B cell (primary cell): Measurements from ENCODE around the gene FTSJ3. TPM values are rescaled to one million over a fixed set of nuclear protein-coding genes. Genes with fewer than 3 reads are reported as not detected.

Source experiments
- ATAC-seq: fragments of 200-7000 bp; cut with Tn5 transposase; one replicate; pipeline ENCODE4 v1.10.0; 2021; ENCODE audit warnings: low read depth, mild to moderate bottlenecking, moderate number of reproducible peaks, moderate library complexity
- CTCF ChIA-PET: fragments of 350-600 bp; sonication (Branson Sonifier 250); formaldehyde crosslinking; loops from one replicate; lab custom pipeline; 2021; ENCODE audit warnings: antibody characterized with exemption, inconsistent platforms; lab: Charles Lee
- POLR2A ChIA-PET: fragments of 350-600 bp; sonication (Branson Sonifier 250); formaldehyde crosslinking; loops from one replicate; lab custom pipeline; 2021; ENCODE audit warnings: antibody characterized with exemption; lab: Charles Lee
- DNase-seq: peaks from one replicate; pipeline ENCODE4 v3.0.0; 2013
- H2AFZ ChIP-seq: 2 replicates; pipeline ENCODE4 v1.6.1; 2012; ENCODE audit warnings: mild to moderate bottlenecking, low read depth, low read length; ENCODE audit not compliant: insufficient read depth, poor library complexity, severe bottlenecking
- H3K27ac ChIP-seq, 2 donors: 1 replicate in 1 of 2; 2 replicates in 1 of 2; pipeline ENCODE4 v1.5.1; 2012 to 2013; ENCODE audit warnings: low read length in 2 of 2, mild to moderate bottlenecking in 2 of 2, moderate library complexity in 1 of 2
- H3K27me3 ChIP-seq, 4 experiments: fragments of 200-600 bp in 1 of 4; sonication (generic) in 1 of 4; replicated peaks in 1 of 4; 1 replicate in 2 of 4; 2 replicates in 2 of 4; pipeline versions ENCODE4 v1.6.1 to v1.7.0; 2013 to 2016; ENCODE audit warnings: low read length in 3 of 4, mild to moderate bottlenecking in 2 of 4, mixed read lengths in 1 of 4, moderate library complexity in 1 of 4; ENCODE audit not compliant: insufficient read depth in 4 of 4, control insufficient read depth in 3 of 4; ENCODE audit errors: control extremely low read depth in 1 of 4
- H3K36me3 ChIP-seq, 2 experiments: replicated peaks in 1 of 2; 1 replicate in 1 of 2; 2 replicates in 1 of 2; pipeline versions ENCODE4 v1.6.1 to v1.7.1; 2013; ENCODE audit warnings: low read length in 1 of 2; ENCODE audit not compliant: insufficient read depth in 2 of 2, control insufficient read depth in 1 of 2; ENCODE audit errors: control extremely low read depth in 1 of 2, extremely low read depth in 1 of 2
- H3K4me1 ChIP-seq, 2 donors: fragments of 200-600 bp in 1 of 2; sonication (generic) in 1 of 2; 1 replicate in 1 of 2; 2 replicates in 1 of 2; pipeline versions ENCODE4 v1.5.1 to v1.6.1; 2013 to 2017; ENCODE audit warnings: low read length in 2 of 2; ENCODE audit not compliant: control insufficient read depth in 2 of 2, insufficient read depth in 2 of 2
- H3K4me2 ChIP-seq: replicated peaks from 2 replicates; pipeline ENCODE3; 2012; ENCODE audit warnings: mild to moderate bottlenecking, low read depth, low read length; ENCODE audit not compliant: poor library complexity, severe bottlenecking
- H3K4me3 ChIP-seq, 5 experiments: fragments of 200-600 bp in 1 of 5; sonication (generic) in 1 of 5; 1 replicate in 3 of 5; 2 replicates in 2 of 5; pipeline versions ENCODE4 v1.5.1 to v1.7.0; 2011 to 2016; ENCODE audit warnings: low read length in 4 of 5, mild to moderate bottlenecking in 4 of 5, low read depth in 2 of 5, control low read depth in 1 of 5, moderate library complexity in 1 of 5; ENCODE audit not compliant: insufficient read depth in 1 of 5; ENCODE audit errors: control extremely low read depth in 1 of 5, extremely low read depth in 1 of 5
- H3K79me2 ChIP-seq: fragments of 200-600 bp; sonication (generic); one replicate; pipeline ENCODE4 v1.6.0; 2016; ENCODE audit warnings: low read length; ENCODE audit not compliant: control insufficient read depth, insufficient read depth
- H3K9ac ChIP-seq: fragments of 200-600 bp; sonication (generic); 2 replicates; pipeline ENCODE4 v1.6.1; 2017; ENCODE audit warnings: mild to moderate bottlenecking, low read length, moderate library complexity
- H3K9me3 ChIP-seq, 3 donors: one replicate each; pipeline versions ENCODE4 v1.6.1 to v1.7.1; 2013; ENCODE audit warnings: low read length in 2 of 3; ENCODE audit not compliant: control insufficient read depth in 2 of 3, insufficient read depth in 1 of 3; ENCODE audit errors: control extremely low read depth in 1 of 3
- H4K20me1 ChIP-seq: 2 replicates; pipeline ENCODE4 v1.6.0; 2012; ENCODE audit warnings: mild to moderate bottlenecking, low read length; ENCODE audit not compliant: insufficient read depth, control insufficient read depth, poor library complexity, severe bottlenecking
- H3K27ac Mint-ChIP-seq: one replicate; pipeline ENCODE4 v1.8.0; 2021; ENCODE audit warnings: mixed read lengths
- H3K27me3 Mint-ChIP-seq: one replicate; pipeline ENCODE4 v1.8.0; 2021; ENCODE audit warnings: mixed read lengths
- H3K4me1 Mint-ChIP-seq: one replicate; pipeline ENCODE4 v1.8.0; 2021; ENCODE audit warnings: mixed read lengths
- H3K4me3 Mint-ChIP-seq: one replicate; pipeline ENCODE4 v1.8.0; 2021; ENCODE audit warnings: mixed read lengths
- H3K9me3 Mint-ChIP-seq: one replicate; pipeline ENCODE4 v1.8.0; 2022; ENCODE audit warnings: mixed read lengths; ENCODE audit not compliant: insufficient read depth
- EZH2 ChIP-seq: IDR thresholded peaks from 2 replicates; pipeline ENCODE4 v1.6.1; 2012; ENCODE audit warnings: borderline replicate concordance, low read depth, mild to moderate bottlenecking, moderate library complexity, low read length; ENCODE audit not compliant: insufficient read depth, poor library complexity, severe bottlenecking
- WGBS: methylation state at CpG from one replicate; pipeline ENCODE4 v1.1.5; 2013; ENCODE audit warnings: missing lambda C conversion rate; ENCODE audit not compliant: insufficient coverage; 5-methylcytosine and 5-hydroxymethylcytosine counted together
- intact Hi-C: fragments of 100-400 bp; cut with micrococcal nuclease; formaldehyde crosslinking; loops from one replicate; pipeline ENCODE4 v1.10.0; 2022
- polyA plus RNA-seq: library from polyadenylated mRNA; depleted of rRNA; stranded (reverse); fragments of >200 nt; gene quantifications from 2 replicates; pipeline ENCODE4 v1.2.3, GENCODE V29; 2012
- total RNA-seq, 2 donors: library from RNA; stranded (reverse); fragments of 120-200 nt in 1 of 2; gene quantifications; 1 replicate in 1 of 2; 2 replicates in 1 of 2; pipeline versions ENCODE4 v1.2.3 to v1.2.4, GENCODE V29; 2013 to 2022
- TF ChIP-seq, protein P1 (sequence below): fragments of 200-600 bp; IDR thresholded peaks from one replicate; pipeline ENCODE4 v1.8.0; 2022; ENCODE audit warnings: antibody characterized with exemption, mild to moderate bottlenecking

Gene FTSJ3
- total and polyA plus RNA-seq, 2 donors (not counting 1 experiment from before 2014, with no cell fraction given): 26.5 to 75.9 TPM

DNA sequence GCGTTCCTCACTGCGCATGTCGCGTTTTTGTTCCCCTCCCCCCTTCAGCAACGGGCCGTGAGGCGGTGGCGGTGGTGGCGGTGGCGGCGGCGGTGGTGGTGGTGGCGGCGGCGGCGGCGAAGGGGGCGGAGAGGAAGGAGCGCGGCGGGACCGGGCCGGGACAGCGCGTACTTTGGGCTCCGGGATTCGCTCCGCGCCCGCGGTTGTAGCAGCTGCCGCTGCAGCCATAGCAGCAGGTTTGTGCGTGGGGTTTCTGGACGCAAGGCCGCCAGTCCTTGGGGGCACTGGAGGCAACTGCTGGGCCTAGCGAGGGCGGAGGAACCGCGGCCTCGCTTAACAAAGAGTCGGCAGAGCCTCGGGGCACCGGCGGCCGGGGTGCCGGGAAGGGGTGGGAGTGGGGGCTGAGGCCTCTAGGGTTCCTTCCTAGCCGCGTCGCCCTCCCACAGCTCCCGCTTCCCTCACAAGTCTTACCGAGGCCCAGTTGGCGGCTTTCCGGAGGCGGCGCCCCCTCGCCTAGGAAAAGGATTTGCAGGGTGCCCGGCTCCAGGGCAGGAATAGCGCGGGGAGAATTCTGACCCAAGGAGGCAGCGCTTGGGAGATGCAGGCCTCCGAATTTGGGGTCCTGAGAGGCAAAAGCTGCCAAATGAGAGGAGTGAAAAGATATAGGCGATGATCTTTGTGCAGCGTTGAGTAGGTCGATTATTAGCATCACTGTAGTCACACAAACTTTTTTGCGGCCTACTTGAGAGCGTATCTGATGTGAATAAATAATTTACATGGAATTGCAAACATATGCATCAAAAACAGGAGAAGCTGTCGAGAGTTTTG lies 53.1 kb downstream of the FTSJ3 start, which contains the start of gene DDX42:
Gene DDX42 (plus strand): TSS at position 30 of the 828 bp plus-strand sequence. CDS start 12,880 bp downstream, outside the sequence.
- POLR2A ChIA-PET: interaction anchor here (0.5 to 4.1 kb wide), 23 partner anchors 12 to 1299 kb away, joined by 3 to 113 read pairs (median 5); partner anchors contain the start of genes CEP95, DCAF7, DDX5 and FTSJ3
- H3K36me3 ChIP-seq: peaks cover 8 to 23% of the 10 kb centered on the region in 2 experiments
- 1% methylated on average over 46 of the region's 67 CpGs for WGBS
- peak within 1 kb of the TSS; percentile 92 for H3K9ac ChIP-seq
- H3K79me2 ChIP-seq: peaks cover 87% of the 10 kb centered on the region
- peak within 1 kb of the TSS; percentile 93 for H2AFZ ChIP-seq
- no peak for ATAC-seq
- peak within 1 kb of the TSS; percentile 88 for H3K4me2 ChIP-seq
- H3K9me3 ChIP-seq: no peaks in the 10 kb centered on the region
- peak within 1 kb of the TSS; percentile 78 to 94 for H3K27ac ChIP-seq
- intact Hi-C loops: loop anchor here (5.0 kb wide), 2 partner anchors 248 to 373 kb away; partner anchors contain the start of gene ICAM2
- Mint-ChIP-seq H3K27me3 (no peaks in the 10 kb centered on the region), H3K4me3 (peak within 1 kb of the TSS; percentile 98), H3K27ac (peak within 1 kb of the TSS; percentile 99), H3K9me3 (no peaks in the 10 kb centered on the region), H3K4me1 (peaks cover 53% of the 10 kb centered on the region)
- H3K27me3 ChIP-seq: no peaks in the 10 kb centered on the region
- peaks cover 28 to 34% of the 10 kb centered on the region in 2 donors for H3K4me1 ChIP-seq
- H4K20me1 ChIP-seq: peaks cover 41% of the 10 kb centered on the region
- TF ChIP-seq, protein P1, sequence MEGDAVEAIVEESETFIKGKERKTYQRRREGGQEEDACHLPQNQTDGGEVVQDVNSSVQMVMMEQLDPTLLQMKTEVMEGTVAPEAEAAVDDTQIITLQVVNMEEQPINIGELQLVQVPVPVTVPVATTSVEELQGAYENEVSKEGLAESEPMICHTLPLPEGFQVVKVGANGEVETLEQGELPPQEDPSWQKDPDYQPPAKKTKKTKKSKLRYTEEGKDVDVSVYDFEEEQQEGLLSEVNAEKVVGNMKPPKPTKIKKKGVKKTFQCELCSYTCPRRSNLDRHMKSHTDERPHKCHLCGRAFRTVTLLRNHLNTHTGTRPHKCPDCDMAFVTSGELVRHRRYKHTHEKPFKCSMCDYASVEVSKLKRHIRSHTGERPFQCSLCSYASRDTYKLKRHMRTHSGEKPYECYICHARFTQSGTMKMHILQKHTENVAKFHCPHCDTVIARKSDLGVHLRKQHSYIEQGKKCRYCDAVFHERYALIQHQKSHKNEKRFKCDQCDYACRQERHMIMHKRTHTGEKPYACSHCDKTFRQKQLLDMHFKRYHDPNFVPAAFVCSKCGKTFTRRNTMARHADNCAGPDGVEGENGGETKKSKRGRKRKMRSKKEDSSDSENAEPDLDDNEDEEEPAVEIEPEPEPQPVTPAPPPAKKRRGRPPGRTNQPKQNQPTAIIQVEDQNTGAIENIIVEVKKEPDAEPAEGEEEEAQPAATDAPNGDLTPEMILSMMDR: no peak
- no peak for TF ChIP-seq EZH2
- H3K4me3 ChIP-seq: peak within 1 kb of the TSS; percentile 78 to 99 (median 90)
- CTCF ChIA-PET: interaction anchor here (0.7 to 3.2 kb wide), 9 partner anchors 9 to 80 kb away, joined by 3 to 15 read pairs (median 4); partner anchors contain the start of gene STRADA
- no peak for DNase-seq
